MCF 10A (cell line): Measurements from ENCODE around the gene PTPN4. TPM values are rescaled to one million over a fixed set of nuclear protein-coding genes. Genes with fewer than 3 reads are reported as not detected.

Source experiments
- BruUV-seq: library from RNA; stranded (reverse); fragments of 400-500 nt; replicated peaks from 2 replicates; lab custom pipeline; 2021; lab: Mats Ljungman, UMichigan
- CTCF ChIA-PET: fragments of 300-600 bp; sonication (Branson Sonifier 250); formaldehyde crosslinking; extraction: SDS; loops from one replicate; lab custom pipeline; 2021; ENCODE audit warnings: antibody characterized with exemption, inconsistent platforms; lab: Yijun Ruan, JAX
- POLR2A ChIA-PET: fragments of 300-600, 350-650 bp; sonication (Branson Sonifier 250); formaldehyde crosslinking; extraction: SDS; loops from one replicate; lab custom pipeline; 2020; ENCODE audit warnings: antibody characterized with exemption, inconsistent platforms; lab: Yijun Ruan, JAX
- DNase-seq: peaks from one replicate; pipeline ENCODE4 v3.0.0-alpha.2; 2018; ENCODE audit not compliant: unreplicated experiment
- H3K27ac Mint-ChIP-seq: one replicate; pipeline ENCODE4 v1.8.0; 2022; ENCODE audit warnings: mild to moderate bottlenecking, low read depth, mixed read lengths; ENCODE audit not compliant: unreplicated experiment
- H3K27me3 Mint-ChIP-seq: one replicate; pipeline ENCODE4 v1.8.0; 2022; ENCODE audit warnings: mixed read lengths; ENCODE audit not compliant: insufficient read depth, unreplicated experiment
- H3K36me3 Mint-ChIP-seq: one replicate; pipeline ENCODE4 v1.8.0; 2022; ENCODE audit warnings: mild to moderate bottlenecking, moderate library complexity, mixed read lengths; ENCODE audit not compliant: insufficient read depth, unreplicated experiment
- H3K4me1 Mint-ChIP-seq: one replicate; pipeline ENCODE4 v1.8.0; 2022; ENCODE audit warnings: mixed read lengths; ENCODE audit not compliant: insufficient read depth, unreplicated experiment
- H3K4me3 Mint-ChIP-seq: one replicate; pipeline ENCODE4 v1.8.0; 2022; ENCODE audit warnings: mild to moderate bottlenecking, moderate library complexity, mixed read lengths; ENCODE audit not compliant: unreplicated experiment
- H3K9me3 Mint-ChIP-seq: one replicate; pipeline ENCODE4 v1.8.0; 2022; ENCODE audit warnings: mixed read lengths; ENCODE audit not compliant: unreplicated experiment
- CTCF ChIP-seq: fragments of 200-600 bp; IDR thresholded peaks from one replicate; pipeline ENCODE4 v1.8.0; 2022; ENCODE audit warnings: antibody characterized with exemption, mild to moderate bottlenecking; ENCODE audit not compliant: unreplicated experiment
- intact Hi-C: fragments of 100-400 bp; cut with micrococcal nuclease; formaldehyde crosslinking; loops from 2 replicates; pipeline ENCODE4 v1.14.1; 2022
- total RNA-seq: library from RNA; stranded (reverse); gene quantifications from 2 replicates; pipeline ENCODE4 v1.2.3, GENCODE V29; 2022

Gene PTPN4
- total RNA-seq, 1 experiment from 2014 or later, result 21.1 TPM

- Mint-ChIP-seq H3K9me3 (peaks cover 8% of the 10 kb centered on the region), H3K4me3 (no peak overlapping the region), H3K27me3 (peaks cover 22% of the 10 kb centered on the region), H3K27ac (no peak overlapping the region), H3K36me3 (no peaks in the 10 kb centered on the region), H3K4me1 (no peaks in the 10 kb centered on the region)
- no TSS peak for BruUV-seq
- intact Hi-C loops, result no loop called here
- ChIA-PET CTCF (interaction anchor here (0.7 to 1.4 kb wide), 3 partner anchors 15 to 34 kb away, joined by 3 to 6 read pairs (median 3); no protein-coding TSS in a partner anchor), POLR2A (no interaction called here)
- DNase-seq, result no peak
- TF ChIP-seq CTCF, result no peak
Measured at GRCh38 chr2:119718501-119719260, 41.0 kb upstream of the PTPN4 start.

GRCh38 chr2:119719261-119719627 lies 40.5 kb upstream of the PTPN4 start:
- Mint-ChIP-seq H3K9me3 (peaks cover 8% of the 10 kb centered on the region), H3K36me3 (no peaks in the 10 kb centered on the region), H3K4me1 (no peaks in the 10 kb centered on the region), H3K27ac (no peak overlapping the region), H3K4me3 (no peak overlapping the region), H3K27me3 (peaks cover 17% of the 10 kb centered on the region)
- ChIA-PET POLR2A (no interaction called here), CTCF (interaction anchor here (0.7 to 1.4 kb wide), 3 partner anchors 15 to 34 kb away, joined by 3 to 6 read pairs (median 3); no protein-coding TSS in a partner anchor)
- no peak for TF ChIP-seq CTCF
- intact Hi-C loops, result no loop called here
- no peak for DNase-seq
- BruUV-seq, result no TSS peak

GRCh38 chr2:119721043-119721442 lies 38.7 kb upstream of the PTPN4 start:
- peaks cover 8% of the 10 kb centered on the region for H3K9me3 Mint-ChIP-seq
- TF ChIP-seq CTCF, result no peak

GRCh38 chr2:119721462-119721861 lies 38.3 kb upstream of the PTPN4 start:
- ChIA-PET POLR2A (interaction anchor here (2.0 kb wide), 1 partner anchor 26 kb away, joined by 5 read pairs; no protein-coding TSS in a partner anchor), CTCF (interaction anchor here (1.9 kb wide), 1 partner anchor 18 kb away, joined by 6 read pairs; no protein-coding TSS in a partner anchor)
- no peak for DNase-seq
- intact Hi-C loops, result no loop called here
- BruUV-seq, result no TSS peak
- Mint-ChIP-seq H3K27ac (no peak overlapping the region), H3K9me3 (peaks cover 8% of the 10 kb centered on the region), H3K36me3 (no peaks in the 10 kb centered on the region), H3K27me3 (no peaks in the 10 kb centered on the region), H3K4me3 (no peak overlapping the region), H3K4me1 (no peaks in the 10 kb centered on the region)
- TF ChIP-seq CTCF, result no peak

More at GRCh38 chr2:119721043-119721442, 38.7 kb upstream of the PTPN4 start:
- H3K4me3 Mint-ChIP-seq, result no peak overlapping the region
- CTCF ChIA-PET, result interaction anchor here (1.9 kb wide), 1 partner anchor 18 kb away, joined by 6 read pairs; no protein-coding TSS in a partner anchor
- POLR2A ChIA-PET, result interaction anchor here (2.0 kb wide), 1 partner anchor 26 kb away, joined by 5 read pairs; no protein-coding TSS in a partner anchor
- no TSS peak for BruUV-seq
- intact Hi-C loops, result no loop called here
- no peaks in the 10 kb centered on the region for H3K36me3 Mint-ChIP-seq
- H3K27me3 Mint-ChIP-seq, result no peaks in the 10 kb centered on the region
- H3K27ac Mint-ChIP-seq, result no peak overlapping the region
- no peak for DNase-seq
- no peaks in the 10 kb centered on the region for H3K4me1 Mint-ChIP-seq
